ENCODE results near the gene ATAD2B. TPM values are rescaled to one million over a fixed set of nuclear protein-coding genes. Genes with fewer than 3 reads are reported as not detected.
A peak's percentile ranks its signal among the peaks of the same experiment; 100 is the strongest.

The ATAD2B gene
- total RNA-seq, 1 donor from 2014 or later = 38.3 TPM

- no peaks in the 10 kb centered on the region for H3K27me3 Mint-ChIP-seq
- peak; percentile 37 for TF ChIP-seq CTCF (IDR thresholded peaks at IDR 0.05; ENCODE audit: unreplicated experiment)
- no peak overlapping the region for H3K27ac Mint-ChIP-seq
- peaks cover 2% of the 10 kb centered on the region for H3K4me1 Mint-ChIP-seq (ENCODE audit: low read depth)
- H3K9me3 Mint-ChIP-seq (ENCODE audit: low read depth) = no peaks in the 10 kb centered on the region
- DNase-seq (ENCODE audit: low spot score, unreplicated experiment) = no peak
- H3K4me3 Mint-ChIP-seq (ENCODE audit: low read depth) = no peak overlapping the region
- H3K36me3 Mint-ChIP-seq (ENCODE audit: insufficient read depth) = peaks cover 11% of the 10 kb centered on the region
These were observed 166.2 kb downstream of the ATAD2B start for GRCh38 chr2:23760736-23761135.

GRCh38 chr2:23757686-23758433 lies 169.1 kb downstream of the ATAD2B start:
- H3K27ac Mint-ChIP-seq = no peak overlapping the region

DNA sequence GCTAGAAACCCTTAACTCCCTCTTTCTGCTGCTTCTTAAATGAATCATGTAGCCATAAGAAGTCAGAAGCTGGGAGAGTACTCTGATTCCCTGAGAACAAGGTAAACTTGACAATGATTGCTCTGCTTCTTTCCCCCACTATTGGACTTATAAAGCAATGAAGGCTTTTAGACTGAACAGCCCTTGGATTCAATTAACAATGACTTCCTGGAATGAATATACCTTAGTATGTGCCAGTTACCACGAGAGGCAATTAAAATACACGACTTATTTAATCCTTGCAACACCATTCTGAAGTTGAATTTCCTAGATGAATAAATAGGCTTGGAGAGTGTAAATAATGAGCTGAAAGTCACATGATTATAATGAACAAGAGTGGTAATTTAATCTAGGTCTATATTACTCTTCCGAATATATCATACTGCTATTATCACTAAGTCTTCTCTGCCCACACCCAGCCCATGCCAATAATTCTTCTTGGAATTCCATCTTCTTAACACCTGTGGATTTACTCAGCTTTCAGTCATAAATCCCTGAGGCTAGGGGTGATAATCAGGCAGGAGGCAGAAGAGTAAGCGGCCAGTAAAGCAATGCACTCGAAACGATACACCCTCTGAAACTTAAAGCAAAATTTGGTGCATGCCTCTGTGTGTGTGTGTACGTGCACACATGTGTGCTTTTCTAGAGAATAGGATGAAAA lies 170.2 kb downstream of the ATAD2B start:
- Mint-ChIP-seq H3K4me3 (ENCODE audit: low read depth) (no peak overlapping the region), H3K27me3 (no peaks in the 10 kb centered on the region), H3K27ac (no peak overlapping the region), H3K36me3 (ENCODE audit: insufficient read depth) (peaks cover 21% of the 10 kb centered on the region), H3K4me1 (ENCODE audit: low read depth) (no peaks in the 10 kb centered on the region), H3K9me3 (ENCODE audit: low read depth) (no peaks in the 10 kb centered on the region)
- no peak for DNase-seq (ENCODE audit: low spot score, unreplicated experiment)
- no peak for TF ChIP-seq CTCF (IDR thresholded peaks at IDR 0.05; ENCODE audit: unreplicated experiment)

More at GRCh38 chr2:23757686-23758433, 169.1 kb downstream of the ATAD2B start:
- Mint-ChIP-seq H3K36me3 (ENCODE audit: insufficient read depth) (peaks cover 21% of the 10 kb centered on the region), H3K27me3 (no peaks in the 10 kb centered on the region), H3K9me3 (ENCODE audit: low read depth) (no peaks in the 10 kb centered on the region), H3K4me1 (ENCODE audit: low read depth) (peaks cover 2% of the 10 kb centered on the region), H3K4me3 (ENCODE audit: low read depth) (no peak overlapping the region)
- DNase-seq (ENCODE audit: low spot score, unreplicated experiment) = no peak
- TF ChIP-seq CTCF (IDR thresholded peaks at IDR 0.05; ENCODE audit: unreplicated experiment) = no peak

GRCh38 chr2:23754970-23755369 lies 172.0 kb downstream of the ATAD2B start:
- Mint-ChIP-seq H3K4me1 (ENCODE audit: low read depth) (no peaks in the 10 kb centered on the region), H3K27me3 (no peaks in the 10 kb centered on the region), H3K36me3 (ENCODE audit: insufficient read depth) (peaks cover 21% of the 10 kb centered on the region), H3K27ac (no peak overlapping the region), H3K9me3 (ENCODE audit: low read depth) (no peaks in the 10 kb centered on the region), H3K4me3 (ENCODE audit: low read depth) (no peak overlapping the region)
- DNase-seq (ENCODE audit: low spot score, unreplicated experiment) = no peak
- TF ChIP-seq CTCF (IDR thresholded peaks at IDR 0.05; ENCODE audit: unreplicated experiment) = no peak

GRCh38 chr2:23753291-23754010 lies 173.5 kb downstream of the ATAD2B start:
- TF ChIP-seq CTCF (IDR thresholded peaks at IDR 0.05; ENCODE audit: unreplicated experiment) = no peak
- Mint-ChIP-seq H3K27me3 (no peaks in the 10 kb centered on the region), H3K27ac (no peak overlapping the region), H3K4me3 (ENCODE audit: low read depth) (no peak overlapping the region), H3K4me1 (ENCODE audit: low read depth) (no peaks in the 10 kb centered on the region), H3K9me3 (ENCODE audit: low read depth) (no peaks in the 10 kb centered on the region), H3K36me3 (ENCODE audit: insufficient read depth) (peaks cover 21% of the 10 kb centered on the region)
- DNase-seq (ENCODE audit: low spot score, unreplicated experiment) = no peak

Measured in progenitor cell of endocrine pancreas (in vitro differentiated cells).